CD14-positive monocyte (primary cell): ENCODE data around the gene REEP2. TPM values are rescaled to one million over a fixed set of nuclear protein-coding genes. Genes with fewer than 3 reads are reported as not detected.

Experiments used
- DNase-seq, 3 donors: peaks; one replicate each; pipeline ENCODE4 v3.0.0-alpha.2; 2011 to 2022
- H2AFZ ChIP-seq: 2 replicates; pipeline ENCODE4 v1.6.0; 2012; ENCODE audit warnings: mild to moderate bottlenecking, low read depth, low read length, inconsistent platforms; ENCODE audit not compliant: insufficient read depth, poor library complexity, severe bottlenecking
- H3K27ac ChIP-seq, 2 donors: 1 replicate in 1 of 2; 2 replicates in 1 of 2; pipeline ENCODE4 v1.5.1; 2012 to 2013; ENCODE audit warnings: low read length in 2 of 2, control low read depth in 1 of 2, inconsistent platforms in 1 of 2, low read depth in 1 of 2, mild to moderate bottlenecking in 1 of 2
- H3K27me3 ChIP-seq, 2 donors: one replicate each; pipeline versions ENCODE4 v1.6.0 to v1.6.1; 2011 to 2013; ENCODE audit warnings: low read length in 2 of 2; ENCODE audit not compliant: control insufficient read depth in 2 of 2, insufficient read depth in 2 of 2
- H3K36me3 ChIP-seq, 2 donors: replicated peaks in 1 of 2; 1 replicate in 1 of 2; 2 replicates in 1 of 2; pipeline versions ENCODE4 v1.5.1 to v1.6.1; 2012 to 2013; ENCODE audit warnings: low read length in 2 of 2, control low read depth in 1 of 2, inconsistent platforms in 1 of 2, mild to moderate bottlenecking in 1 of 2; ENCODE audit not compliant: insufficient read depth in 2 of 2, control insufficient read depth in 1 of 2
- H3K4me1 ChIP-seq, 2 donors: 1 replicate in 1 of 2; 2 replicates in 1 of 2; pipeline versions ENCODE4 v1.5.1 to v1.6.1; 2012 to 2013; ENCODE audit warnings: low read length in 2 of 2, control low read depth in 1 of 2, inconsistent platforms in 1 of 2, mild to moderate bottlenecking in 1 of 2, moderate library complexity in 1 of 2; ENCODE audit not compliant: insufficient read depth in 2 of 2, control insufficient read depth in 1 of 2
- H3K4me2 ChIP-seq: replicated peaks from 2 replicates; pipeline ENCODE3; 2012; ENCODE audit warnings: low read length, moderate library complexity, mild to moderate bottlenecking; ENCODE audit not compliant: poor library complexity, severe bottlenecking; ENCODE audit errors: extremely low read depth
- H3K4me3 ChIP-seq, 3 experiments: fragments of 200-600 bp in 1 of 3; sonication (generic) in 1 of 3; replicated peaks in 1 of 3; 1 replicate in 2 of 3; 2 replicates in 1 of 3; pipeline ENCODE4 v1.5.1; 2011 to 2013; ENCODE audit warnings: low read length in 3 of 3, mild to moderate bottlenecking in 3 of 3, control low read depth in 2 of 3, low read depth in 2 of 3, inconsistent platforms in 1 of 3, moderate library complexity in 1 of 3
- H3K79me2 ChIP-seq: 2 replicates; pipeline ENCODE4 v1.6.0; 2012; ENCODE audit warnings: mild to moderate bottlenecking, control low read depth, inconsistent platforms, low read length, moderate library complexity; ENCODE audit not compliant: insufficient read depth
- H3K9ac ChIP-seq: 2 replicates; pipeline ENCODE4 v1.6.0; 2017; ENCODE audit warnings: low read length, mild to moderate bottlenecking; ENCODE audit not compliant: insufficient read depth, poor library complexity, severe bottlenecking
- H3K9me3 ChIP-seq, 2 donors: replicated peaks in 1 of 2; 1 replicate in 1 of 2; 2 replicates in 1 of 2; pipeline versions ENCODE4 v1.5.1 to v1.6.1; 2012 to 2013; ENCODE audit warnings: low read length in 2 of 2, control low read depth in 1 of 2; ENCODE audit not compliant: control insufficient read depth in 1 of 2, insufficient read depth in 1 of 2
- H4K20me1 ChIP-seq: 2 replicates; pipeline ENCODE4 v1.6.0; 2012; ENCODE audit warnings: mild to moderate bottlenecking, low read length, control low read depth, moderate library complexity; ENCODE audit not compliant: insufficient read depth
- H3K27ac Mint-ChIP-seq, 7 donors: one replicate each; pipeline ENCODE4 v1.8.0; 2020; ENCODE audit warnings: mild to moderate bottlenecking in 7 of 7, mixed read lengths in 7 of 7, moderate library complexity in 6 of 7, inconsistent platforms in 2 of 7
- H3K27me3 Mint-ChIP-seq, 3 donors: one replicate each; pipeline ENCODE4 v1.8.0; 2021 to 2022; ENCODE audit warnings: low read depth in 3 of 3, mild to moderate bottlenecking in 3 of 3, mixed read lengths in 3 of 3, moderate library complexity in 3 of 3, inconsistent platforms in 1 of 3
- H3K36me3 Mint-ChIP-seq, 2 donors: one replicate each; pipeline ENCODE4 v1.8.0; 2020; ENCODE audit warnings: mixed read lengths in 2 of 2, inconsistent platforms in 1 of 2, mild to moderate bottlenecking in 1 of 2
- H3K4me1 Mint-ChIP-seq: one replicate; pipeline ENCODE4 v1.8.0; 2020; ENCODE audit warnings: mild to moderate bottlenecking, mixed read lengths
- H3K4me3 Mint-ChIP-seq, 2 donors: one replicate each; pipeline ENCODE4 v1.8.0; 2020; ENCODE audit warnings: mild to moderate bottlenecking in 2 of 2, mixed read lengths in 2 of 2, moderate library complexity in 1 of 2
- H3K9me3 Mint-ChIP-seq, 7 donors: one replicate each; pipeline ENCODE4 v1.8.0; 2020 to 2022; ENCODE audit warnings: mixed read lengths in 7 of 7, mild to moderate bottlenecking in 6 of 7, moderate library complexity in 6 of 7, inconsistent platforms in 2 of 7
- CTCF ChIP-seq: fragments of 200-600 bp; IDR thresholded peaks from one replicate; pipeline ENCODE4 v1.8.0; 2022; ENCODE audit warnings: antibody characterized with exemption, mild to moderate bottlenecking
- WGBS: methylation state at CpG from one replicate; pipeline ENCODE4 v1.1.5; 2013; ENCODE audit warnings: missing lambda C conversion rate; ENCODE audit not compliant: insufficient coverage; 5-methylcytosine and 5-hydroxymethylcytosine counted together
- intact Hi-C, 2 donors: fragments of 100-400 bp; cut with micrococcal nuclease; formaldehyde crosslinking; loops; one replicate each; pipeline versions ENCODE4 v1.15.0 to v1.15.1; 2023
- polyA plus RNA-seq, 3 donors: library from polyadenylated mRNA; depleted of rRNA in 1 of 3; unstranded in 2 of 3; stranded (reverse) in 1 of 3; fragments of 300-500 nt in 2 of 3; fragments of >200 nt in 1 of 3; fragmentation: Illumina TruSeq in 2 of 3; gene quantifications; 1 replicate in 2 of 3; 2 replicates in 1 of 3; pipeline ENCODE4 v1.2.3, GENCODE V29; 2012 to 2021
- small RNA-seq: library from RNA; depleted of rRNA; stranded (forward); fragments of <200 nt; gene quantifications from one replicate; pipeline ENCODE3, GENCODE V24; 2012; ENCODE audit warnings: low read depth; ENCODE audit not compliant: insufficient read length

The REEP2 gene
- polyA plus RNA-seq, 3 donors, result not detected

- H3K27ac ChIP-seq, result no peak overlapping the region
- no peak for TF ChIP-seq CTCF
- no peaks in the 10 kb centered on the region for H3K9me3 ChIP-seq
- H3K79me2 ChIP-seq, result no peaks in the 10 kb centered on the region
- peaks cover 0 to 3% of the 10 kb centered on the region in 2 donors for H3K36me3 Mint-ChIP-seq
- no peak overlapping the region for H3K27ac Mint-ChIP-seq
- peaks cover 14 to 26% of the 10 kb centered on the region in 2 donors for H3K27me3 ChIP-seq
- H3K4me2 ChIP-seq, result no peak overlapping the region
- intact Hi-C loops, result no loop called here
- H3K9me3 Mint-ChIP-seq, result peaks cover 0 to 6% (median 3%) of the 10 kb centered on the region in 7 donors
- no peak overlapping the region for H3K4me3 Mint-ChIP-seq
- peaks cover 27 to 34% (median 30%) of the 10 kb centered on the region in 3 donors for H3K27me3 Mint-ChIP-seq
- H4K20me1 ChIP-seq, result no peaks in the 10 kb centered on the region
- DNase-seq, result no peak
- WGBS, result no CpG with 5 or more reads among the region's 7 CpGs
- H3K4me3 ChIP-seq, result no peak overlapping the region
- no peak overlapping the region for H2AFZ ChIP-seq
- peaks cover 16% of the 10 kb centered on the region for H3K4me1 Mint-ChIP-seq
- peaks cover 14 to 19% of the 10 kb centered on the region in 2 donors for H3K4me1 ChIP-seq
- H3K9ac ChIP-seq, result no peak overlapping the region
- no peaks in the 10 kb centered on the region for H3K36me3 ChIP-seq
Measured at GRCh38 chr5:138495351-138495750, 56.5 kb downstream of the REEP2 start.

Small RNAs within 50 kb of the gene (small RNA-seq; reads per million reads assigned to genes)
- not detected for gene AC113403.1

Other genes with a start within 250 kb of the REEP2 start
- 10 to 100 TPM in 2 of 3 donors, 1 to 10 TPM in 1; 7.8 to 15.9 (median 12.8) TPM for gene CDC23, start 225.7 kb upstream of the REEP2 start, polyA plus RNA-seq
- gene GFRA3, start 164.4 kb upstream of the REEP2 start, polyA plus RNA-seq, result not detected
- not detected for gene CDC25C, start 107.3 kb upstream of the REEP2 start, polyA plus RNA-seq
- 10 to 100 TPM; 24.9 to 92.2 (median 28.7) TPM for gene FAM53C, start 100.8 kb upstream of the REEP2 start, polyA plus RNA-seq
- 10 to 100 TPM; 11.7 to 52.1 (median 17.4) TPM for gene KDM3B, start 86.4 kb upstream of the REEP2 start, polyA plus RNA-seq
- gene EGR1, start 26.4 kb downstream of the REEP2 start, polyA plus RNA-seq, result 100 to 1,000 TPM in 1 of 3 donors, 10 to 100 TPM in 1, 1 to 10 TPM in 1; 8.4 to 105 (median 16.9) TPM
- 10 to 100 TPM; 34.8 to 71.4 (median 61.6) TPM for gene ETF1, start 104.2 kb downstream of the REEP2 start, polyA plus RNA-seq
- 10 to 100 TPM; 67.8 to 82.4 (median 81.8) TPM for gene HSPA9, start 136.3 kb downstream of the REEP2 start, polyA plus RNA-seq